GM19023 (cell line): ENCODE results near the gene OPCML.

ENCODE experiments used
- ATAC-seq: cut with Tn5 transposase; IDR thresholded peaks from one replicate; pipeline ENCODE4 v1.9.1; 2021; ENCODE audit warnings: mild to moderate bottlenecking, moderate library complexity; ENCODE audit not compliant: unreplicated experiment

The OPCML gene

DNA sequence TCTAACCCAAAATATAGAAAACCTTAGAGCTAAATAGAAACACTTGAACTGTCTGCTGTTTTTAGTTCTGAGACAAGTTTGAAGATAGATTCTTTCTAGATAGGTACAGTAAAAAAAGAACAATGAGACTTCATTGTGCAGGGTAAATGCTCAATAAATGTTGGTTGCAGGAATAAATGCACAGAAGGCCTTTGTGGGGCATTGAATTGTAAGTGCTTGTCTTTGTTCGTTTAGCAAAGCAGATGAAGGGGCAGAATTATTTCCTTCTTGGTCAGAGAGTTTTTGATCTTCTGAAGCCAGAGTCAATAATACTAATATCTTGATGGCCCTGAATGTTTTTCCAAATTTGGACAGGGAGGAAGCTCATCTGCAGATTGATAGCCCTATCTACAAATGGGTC lies 340.4 kb downstream of the OPCML start:
- no peak for ATAC-seq

DNA sequence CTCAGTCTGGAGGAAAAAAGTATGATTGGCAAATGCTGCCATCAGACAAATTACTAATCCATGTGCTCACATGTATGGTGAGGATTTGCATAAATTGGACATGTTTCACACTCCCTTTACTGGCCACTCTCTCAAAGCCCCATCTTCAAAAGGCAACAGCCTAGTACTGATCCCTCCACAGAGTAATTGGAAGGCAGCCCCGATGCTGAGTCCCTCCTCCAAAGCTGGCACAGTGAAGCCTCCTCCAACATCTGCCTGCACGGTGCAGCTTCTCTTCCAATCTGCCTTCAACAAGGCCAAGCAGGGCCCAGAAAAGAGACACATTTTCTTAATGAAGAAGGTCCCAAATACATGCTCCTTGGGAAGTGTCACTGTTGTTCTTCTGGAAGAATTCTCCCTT lies 350.6 kb downstream of the OPCML start:
- ATAC-seq: no peak

DNA sequence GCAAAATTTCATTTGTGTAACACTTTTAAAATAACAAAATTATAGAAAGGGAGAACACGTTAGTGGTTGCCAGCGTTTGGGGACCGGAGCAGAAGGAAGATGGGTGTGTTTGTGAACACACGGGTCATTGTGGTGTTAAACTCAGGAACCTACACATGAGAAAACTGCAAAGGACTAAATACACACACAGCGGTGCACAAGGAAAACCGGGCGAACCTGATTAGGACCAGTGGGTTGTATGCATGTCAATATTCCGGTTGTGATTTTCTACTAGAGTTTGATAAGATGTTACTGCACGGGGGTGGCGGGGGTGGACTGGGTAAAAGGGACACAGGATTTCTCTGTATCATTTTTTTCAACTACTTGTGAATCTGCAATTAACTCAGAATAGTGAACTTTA lies 351.2 kb downstream of the OPCML start:
- no peak for ATAC-seq

DNA sequence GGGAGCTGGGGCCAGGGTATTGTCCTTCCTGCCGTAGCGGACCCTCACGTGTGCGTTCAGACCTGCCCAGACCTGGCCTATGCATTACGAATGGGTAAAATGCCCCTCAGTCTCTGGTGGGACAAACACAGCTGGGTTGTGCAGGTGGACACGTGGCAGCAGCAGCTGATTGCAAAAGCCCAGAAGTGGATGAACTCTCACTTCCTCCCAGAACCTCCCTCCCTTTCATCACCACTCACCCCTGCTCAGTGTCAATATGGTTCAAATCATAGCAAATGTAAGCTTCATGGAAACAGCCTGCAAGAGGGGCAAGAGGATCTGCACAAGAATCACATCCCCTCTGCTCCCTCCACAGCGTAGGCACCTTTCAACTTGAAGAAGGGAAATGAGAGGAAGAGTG lies 352.1 kb downstream of the OPCML start:
- no peak for ATAC-seq

DNA sequence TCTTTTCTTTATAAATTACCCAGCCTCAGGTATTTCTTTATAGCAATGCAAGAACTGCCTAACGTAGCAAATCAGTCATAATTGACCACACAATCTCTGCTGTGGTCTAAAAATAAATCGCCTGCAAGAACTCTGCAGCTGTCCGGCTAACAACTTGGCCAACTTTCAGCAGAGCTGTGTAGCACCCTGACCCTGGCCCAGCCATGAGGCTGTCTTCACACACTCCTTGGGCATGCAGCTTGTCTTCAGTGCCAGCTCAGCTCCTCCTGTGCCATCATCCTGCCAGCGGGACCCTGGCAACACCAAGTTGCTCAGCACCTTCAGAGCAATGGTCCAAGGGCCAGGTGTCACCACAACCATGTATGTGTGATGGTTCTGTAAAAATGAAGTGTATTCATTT lies 355.6 kb downstream of the OPCML start:
- no peak for ATAC-seq

DNA sequence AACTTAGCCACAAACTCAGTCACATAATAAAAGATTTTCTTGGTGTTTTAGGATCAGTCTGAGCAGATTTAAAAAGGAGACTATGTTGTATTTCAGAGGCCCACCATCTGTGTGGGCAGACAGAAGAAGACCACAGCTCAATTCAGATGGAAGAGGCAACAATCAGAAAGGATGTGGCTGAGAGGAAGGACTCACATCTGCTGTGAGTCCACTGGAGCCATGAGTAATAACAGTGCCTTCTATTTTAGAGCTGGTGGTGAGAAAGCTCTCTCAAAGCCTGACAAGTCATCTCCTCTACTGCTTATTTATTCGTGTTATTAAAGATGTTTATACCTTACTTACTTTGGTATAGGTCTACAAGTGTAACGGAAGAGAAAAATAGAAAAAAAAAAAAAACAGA lies 357.2 kb downstream of the OPCML start:
- no peak for ATAC-seq

DNA sequence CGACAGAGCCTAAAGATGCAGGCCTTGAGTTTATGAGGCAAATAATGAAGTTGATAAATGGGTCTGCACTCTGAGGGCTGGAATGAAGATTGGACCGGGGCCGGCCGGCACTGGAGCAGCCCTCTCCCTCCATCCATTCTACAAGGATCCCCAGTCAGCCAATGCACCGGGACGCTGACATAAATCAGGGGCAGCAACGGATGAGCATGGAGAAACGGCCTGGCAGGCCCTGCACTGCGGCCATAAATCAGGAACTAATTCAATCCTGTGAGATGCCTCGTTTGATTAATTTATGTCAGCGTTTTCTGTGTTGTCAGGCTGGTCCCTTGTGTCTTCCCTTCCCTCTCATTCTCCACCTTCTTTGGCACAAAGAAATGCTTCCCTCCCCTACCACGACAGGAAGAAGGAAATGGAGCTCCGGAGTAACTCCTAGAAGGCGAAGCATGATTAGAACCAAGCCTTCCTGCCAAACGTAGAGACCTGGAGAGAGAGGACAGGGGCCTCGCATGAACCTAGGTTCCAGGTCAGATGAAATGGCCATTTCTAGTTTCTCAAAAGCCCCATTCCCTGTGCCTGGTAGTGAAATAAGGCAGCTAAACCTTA lies 358.4 kb downstream of the OPCML start:
- ATAC-seq: no peak

DNA sequence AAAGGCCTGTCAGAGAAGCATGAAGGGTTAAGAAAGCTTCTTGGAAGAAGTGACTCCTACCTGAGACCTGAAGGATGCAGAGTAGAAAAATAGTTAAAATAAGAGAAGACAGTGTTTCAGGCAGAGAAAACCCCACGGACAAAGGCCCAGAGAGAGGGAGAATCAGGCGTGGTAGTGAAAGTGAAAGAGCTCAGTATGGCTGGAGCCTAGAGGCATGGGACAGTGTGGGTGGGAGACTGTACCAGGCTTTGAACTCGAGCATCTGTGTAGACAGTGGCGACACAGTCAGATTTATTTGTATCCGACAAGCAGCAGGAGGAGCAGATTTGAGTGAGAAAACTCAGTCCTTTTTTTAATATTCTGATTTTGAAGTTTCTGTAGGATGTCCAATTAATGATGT lies 360.0 kb downstream of the OPCML start:
- no peak for ATAC-seq

DNA sequence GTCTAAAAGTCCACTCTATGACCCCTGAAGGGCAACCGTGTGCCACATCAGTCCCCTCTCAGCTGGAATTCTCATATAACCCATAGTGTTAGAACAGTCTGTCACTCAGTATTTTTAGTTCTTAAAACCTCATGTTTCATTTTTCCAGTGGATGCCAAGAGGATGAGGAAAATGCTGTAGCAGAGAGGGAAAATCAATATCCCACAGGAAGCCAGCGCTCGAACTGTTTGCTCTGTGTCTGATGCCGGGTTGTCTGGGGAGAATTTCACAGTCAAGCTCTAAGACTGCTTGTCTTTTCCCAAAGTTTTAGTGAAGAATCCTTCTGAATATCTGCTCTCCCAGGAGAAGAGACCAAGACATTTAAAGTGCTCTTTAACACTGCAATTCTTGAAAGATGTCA lies 360.9 kb downstream of the OPCML start:
- no peak for ATAC-seq

DNA sequence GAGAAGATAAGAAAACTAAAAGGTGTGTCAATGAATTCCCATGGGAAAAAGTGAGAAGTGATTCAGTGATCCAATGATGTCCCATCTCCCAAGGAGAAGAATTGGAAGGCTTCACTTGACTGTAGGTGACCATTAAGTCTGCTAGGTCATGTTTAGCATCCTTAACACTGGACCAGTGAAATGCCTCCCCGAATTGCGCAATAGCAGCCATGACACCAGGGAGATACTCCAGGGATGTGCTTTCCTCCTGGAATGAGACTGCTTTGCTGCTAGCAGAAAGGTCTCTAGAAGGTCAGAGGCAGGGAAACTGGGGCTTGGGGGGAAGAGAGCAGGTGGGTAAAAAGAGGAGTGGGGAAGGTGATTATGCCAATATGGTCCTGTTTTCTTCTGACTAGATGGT lies 364.3 kb downstream of the OPCML start:
- ATAC-seq: no peak

DNA sequence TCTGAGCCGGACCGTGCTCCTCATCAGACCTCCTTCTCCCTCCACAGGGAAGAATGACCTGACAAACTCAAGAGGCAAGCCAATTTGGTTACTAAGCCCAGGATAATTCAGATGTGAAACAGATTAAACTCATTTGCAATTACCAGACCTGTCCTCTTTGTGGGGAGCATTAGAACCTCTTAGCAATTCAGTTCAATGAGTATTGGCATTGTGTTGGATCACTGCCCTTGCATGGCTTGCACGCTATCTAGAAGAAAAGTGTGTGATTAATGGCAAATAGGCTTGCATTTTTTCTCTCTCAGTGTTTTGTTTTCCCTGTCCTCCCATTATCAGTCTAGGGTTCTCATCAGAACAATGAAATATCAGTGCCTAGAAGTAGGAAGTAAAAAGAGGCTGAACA lies 365.6 kb downstream of the OPCML start:
- no peak for ATAC-seq

DNA sequence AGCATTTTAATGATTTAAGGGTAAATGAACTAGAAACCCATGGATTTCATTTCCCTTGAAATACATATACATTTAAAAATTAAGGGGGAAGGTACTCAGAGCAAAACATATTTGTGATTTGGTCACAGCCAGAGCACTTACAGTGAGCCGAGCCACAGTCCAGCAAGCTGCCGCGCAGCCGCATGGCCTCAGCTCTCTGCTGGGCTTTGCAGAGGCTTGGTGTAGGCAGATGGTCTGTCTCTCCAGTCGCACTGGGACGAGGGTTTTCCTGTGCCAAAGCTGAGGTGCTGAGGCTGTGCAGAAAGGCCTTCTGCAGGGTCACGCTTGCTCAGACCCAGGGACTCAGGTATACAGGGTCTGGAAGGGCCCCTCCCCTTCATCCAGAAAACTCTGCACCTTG lies 367.3 kb downstream of the OPCML start:
- ATAC-seq: no peak

DNA sequence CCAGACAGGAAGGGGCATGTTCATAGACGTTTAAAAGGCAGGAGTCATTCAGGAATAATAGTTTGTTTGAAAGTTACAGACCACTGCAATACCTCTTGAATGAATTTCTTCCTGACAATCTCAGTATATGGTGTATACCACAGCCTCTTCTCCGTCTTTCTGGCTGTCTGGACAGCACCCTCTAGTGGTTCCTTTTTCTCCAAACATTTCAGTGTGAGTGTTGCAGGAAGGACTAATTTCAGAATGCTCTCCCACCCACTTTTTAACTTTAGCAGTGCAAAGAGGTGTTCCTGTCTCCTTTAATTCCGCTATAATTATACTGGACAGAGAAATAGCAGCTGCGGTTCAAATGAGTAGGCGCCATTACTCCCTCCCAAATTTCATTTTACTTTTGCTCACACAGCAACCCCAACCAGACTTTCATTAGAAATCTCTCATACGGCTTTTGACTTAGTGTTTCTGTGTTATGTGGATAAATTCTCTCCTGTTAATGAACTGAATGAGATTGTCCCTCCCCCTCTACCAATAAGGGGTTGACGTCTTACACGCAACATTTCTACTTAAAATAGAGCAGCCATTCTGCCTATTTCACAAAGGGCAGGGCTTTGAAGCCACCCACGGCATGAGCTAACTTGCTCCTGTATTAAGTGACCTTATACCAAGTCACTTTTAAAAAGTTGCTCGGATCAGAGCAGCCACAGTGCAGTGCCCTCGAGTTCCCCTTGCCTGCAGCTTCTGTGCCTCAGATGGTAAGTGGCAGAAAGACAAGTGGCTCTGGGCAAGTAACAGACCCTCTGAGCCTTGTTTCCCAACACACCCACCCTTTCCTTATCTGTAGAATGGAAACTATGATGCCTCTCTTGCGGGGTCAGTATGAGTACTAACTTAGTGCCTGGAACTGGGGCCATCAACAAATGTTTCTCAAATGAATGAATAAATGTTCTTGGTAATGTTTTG lies 368.6 kb downstream of the OPCML start:
- peak; percentile 57 for ATAC-seq

DNA sequence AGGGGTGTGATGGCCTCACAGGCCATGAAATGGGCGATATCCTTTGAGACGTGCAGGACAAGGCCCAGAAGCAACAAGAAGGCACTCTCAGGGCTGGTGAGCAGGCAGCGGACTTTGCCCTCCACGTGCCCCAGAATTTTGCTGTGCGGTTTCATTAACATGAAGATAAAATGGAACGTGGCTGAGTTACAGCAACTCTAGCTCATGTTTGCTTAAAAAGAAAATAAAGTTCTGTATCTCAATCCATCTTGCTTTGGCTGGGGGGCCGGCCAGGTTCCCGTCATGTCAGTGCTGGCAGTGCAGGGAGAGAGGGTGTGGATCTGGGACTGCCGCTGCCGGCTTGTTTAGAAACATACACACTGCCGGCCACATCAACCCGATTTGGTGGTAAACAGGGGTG lies 370.1 kb downstream of the OPCML start:
- no peak for ATAC-seq

DNA sequence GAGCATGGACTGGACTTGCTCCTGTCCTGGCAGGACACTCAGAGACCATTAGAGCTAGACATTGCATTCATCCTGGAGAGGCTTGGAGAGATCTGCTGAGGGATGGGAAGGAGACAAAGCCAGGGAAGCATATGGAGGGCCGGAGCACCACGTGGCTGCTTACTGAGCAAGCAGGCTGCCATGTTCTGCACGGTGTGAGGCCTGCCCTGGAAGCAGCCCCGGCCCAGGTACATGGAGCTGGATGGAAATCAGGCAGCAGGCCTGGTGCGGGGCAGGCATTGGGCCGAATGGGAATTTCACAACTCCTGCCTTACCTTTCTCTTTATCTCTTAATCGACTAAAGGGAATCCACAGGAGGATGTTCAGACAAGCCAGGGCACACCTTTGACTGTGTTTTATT lies 371.5 kb downstream of the OPCML start:
- ATAC-seq: no peak

DNA sequence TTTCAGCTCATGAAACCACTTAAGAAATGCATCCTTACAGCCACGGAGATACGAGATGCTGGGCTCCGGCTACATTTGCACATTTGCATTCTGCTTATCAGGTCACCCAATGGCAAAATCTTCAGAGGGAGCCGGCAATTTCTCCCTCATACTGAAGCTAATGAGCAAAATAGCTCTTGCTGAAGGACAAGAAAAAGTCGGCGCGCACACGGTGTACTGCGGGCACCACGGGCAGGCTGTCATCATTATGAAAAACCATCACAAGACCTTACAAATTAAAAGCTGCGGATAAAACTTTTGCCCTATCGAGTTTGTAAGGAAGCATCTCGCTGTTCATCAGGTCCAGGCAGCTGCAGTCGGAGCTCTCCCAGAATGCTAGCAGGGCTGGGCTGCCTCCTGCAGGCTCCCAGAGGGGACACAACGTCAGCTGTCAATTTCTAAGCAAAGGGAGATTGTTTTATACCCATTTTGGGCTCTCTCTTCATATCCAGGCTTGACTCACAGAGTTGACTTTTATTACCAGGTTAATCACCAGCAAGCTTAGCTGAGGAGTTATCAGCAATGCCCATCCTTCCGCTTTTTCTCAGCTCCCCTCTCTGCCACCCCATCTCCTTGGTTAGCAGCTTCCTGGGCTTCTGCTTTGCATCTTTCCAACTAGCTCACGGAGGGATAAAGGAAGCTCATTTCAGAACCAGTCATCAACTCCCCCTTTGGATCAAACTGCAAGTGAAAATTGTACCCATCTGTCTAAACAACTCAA lies 375.1 kb downstream of the OPCML start:
- no peak for ATAC-seq

DNA sequence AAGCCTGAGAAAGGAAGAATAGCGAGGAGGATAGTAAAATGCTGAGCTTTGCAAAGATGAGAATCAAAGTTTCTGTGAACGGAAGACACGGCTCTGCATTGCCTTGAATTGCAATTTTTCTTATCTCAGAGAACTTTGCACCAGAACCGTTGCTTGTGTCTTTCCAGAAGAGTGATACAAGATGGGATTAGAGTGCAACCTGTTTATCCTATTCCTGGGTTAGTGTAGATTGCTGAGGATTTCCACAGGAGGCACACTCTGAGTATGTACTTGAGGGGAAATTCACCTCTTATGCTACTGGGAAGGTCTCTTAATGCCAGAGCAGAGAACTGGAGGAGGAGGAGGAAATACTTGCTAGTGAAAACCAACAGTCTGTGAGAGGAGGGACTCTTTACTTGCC lies 377.5 kb downstream of the OPCML start:
- no peak for ATAC-seq

DNA sequence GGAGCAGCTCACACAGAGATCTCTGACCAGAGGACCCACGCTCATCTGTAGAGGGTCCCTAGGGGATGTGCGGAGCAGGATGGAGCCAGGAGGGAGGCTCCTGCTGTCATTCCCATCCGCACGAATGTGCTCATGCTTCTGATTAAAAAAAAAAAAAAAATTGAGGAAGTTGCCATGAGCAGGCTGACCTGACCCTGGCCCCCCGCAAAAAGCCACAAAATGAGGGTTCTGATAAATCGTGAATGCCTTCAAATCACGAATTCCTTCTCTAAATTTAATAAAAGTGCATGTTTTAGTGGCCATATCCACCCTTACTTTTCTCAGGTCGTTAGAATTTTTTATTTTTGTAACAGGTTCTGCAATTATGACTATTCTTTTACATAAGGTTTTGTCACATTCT lies 378.2 kb downstream of the OPCML start:
- no peak for ATAC-seq

DNA sequence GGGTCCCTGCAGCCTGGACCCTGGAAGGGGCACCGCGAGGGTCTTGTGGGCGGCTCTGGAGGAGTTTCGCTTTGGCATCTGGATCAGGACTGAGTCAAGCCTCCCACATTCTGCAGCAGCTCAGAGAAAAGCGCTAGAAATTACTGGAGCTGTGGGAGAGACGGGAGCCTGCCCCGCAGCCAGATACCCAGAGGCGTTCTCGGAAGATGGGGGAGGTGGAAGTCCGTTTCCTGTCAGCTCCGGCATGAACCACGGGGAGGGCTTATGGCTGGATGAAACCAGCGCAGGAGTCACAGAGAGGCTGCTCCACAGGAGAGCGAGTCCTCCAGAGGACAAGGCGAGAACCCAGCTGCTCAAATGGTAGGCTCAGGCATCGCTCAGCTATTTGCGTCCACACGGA lies 379.3 kb downstream of the OPCML start:
- ATAC-seq: no peak

DNA sequence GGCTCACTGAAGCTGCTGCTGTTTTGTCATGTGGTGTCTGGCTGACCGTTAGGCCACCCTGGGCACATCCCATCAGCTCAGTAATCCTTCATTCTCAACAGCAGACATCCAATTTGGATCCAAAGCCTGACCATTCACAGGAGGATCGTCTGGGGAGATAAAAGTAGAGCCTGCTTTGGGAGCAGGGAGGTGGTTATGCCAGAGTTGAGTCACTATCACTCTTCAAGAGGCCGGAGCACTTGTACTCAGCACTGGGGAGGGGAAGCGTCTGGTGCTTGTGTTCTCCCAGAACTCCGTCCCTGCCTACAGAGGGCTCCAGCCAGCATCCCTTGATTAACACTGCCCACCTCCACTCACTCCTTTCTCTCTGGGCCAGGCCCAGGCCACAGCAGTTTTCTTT lies 382.6 kb downstream of the OPCML start:
- no peak for ATAC-seq

DNA sequence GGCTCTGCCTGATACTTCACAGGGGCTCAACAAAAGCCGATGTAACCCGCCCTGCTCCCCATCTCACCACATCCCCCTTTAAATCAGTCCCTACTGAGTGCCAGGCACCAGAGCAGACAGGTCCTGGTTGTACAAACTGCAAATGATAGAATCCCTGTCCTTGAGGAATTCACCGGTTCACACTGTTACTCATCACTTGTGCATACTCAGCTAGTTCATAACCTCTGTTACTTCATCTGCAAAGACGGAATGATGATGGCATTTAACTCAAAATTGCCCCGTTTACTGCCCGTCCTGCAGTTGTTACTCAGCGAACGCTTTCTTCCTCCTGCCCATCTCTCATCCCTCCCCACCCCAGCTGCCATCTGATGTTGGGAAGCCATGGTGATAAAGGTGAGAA lies 384.7 kb downstream of the OPCML start:
- ATAC-seq: no peak
